MM.1S (cell line): ENCODE data around the gene NBEA.

Source experiments
- CTCF ChIP-seq: fragments of 300-600 bp; sonication (generic); IDR thresholded peaks from 2 replicates; pipeline ENCODE4 v1.5.1; 2016; ENCODE audit warnings: antibody characterized with exemption, low read length, mixed read lengths
- EZH2 ChIP-seq: fragments of 300-600 bp; sonication (generic); optimal IDR thresholded peaks from 2 replicates; pipeline ENCODE3; 2017; ENCODE audit warnings: low read depth, mild to moderate bottlenecking, antibody characterized with exemption, low read length, mixed read lengths

- TF ChIP-seq CTCF (no peak), EZH2 (no peak)
Observed at GRCh38 chr13:35211949-35212348, 269.9 kb downstream of the NBEA start.
